H1 (cell line): ENCODE measurements around the gene MDFIC2. TPM values are rescaled to one million over a fixed set of nuclear protein-coding genes. Genes with fewer than 3 reads are reported as not detected.

Experiments
- CHD2 ChIP-seq: IDR thresholded peaks from 2 replicates; pipeline ENCODE4 v1.6.1; 2012; ENCODE audit warnings: low read length, improper control_type of control experiment
- JUN ChIP-seq: IDR thresholded peaks from 2 replicates; pipeline ENCODE4 v1.6.1; 2011; ENCODE audit warnings: low read depth, mild to moderate bottlenecking, improper control_type of control experiment, low read length
- SIX5 ChIP-seq: IDR thresholded peaks from 2 replicates; pipeline ENCODE4 v1.6.1; 2011; ENCODE audit warnings: mild to moderate bottlenecking, low read depth, low read length
- polyA plus RNA-seq, 7 experiments: library from polyadenylated mRNA; depleted of rRNA in 3 of 7; stranded (reverse) in 5 of 7; unstranded in 2 of 7; fragments of >200 nt in 5 of 7; fragments of 200-250 nt in 2 of 7; gene quantifications; 1 replicate in 5 of 7; 2 replicates in 1 of 7; 4 replicates in 1 of 7; pipeline versions ENCODE4 v1.2.1 to v1.2.3, GENCODE V29; 2011 to 2013; ENCODE audit warnings: missing spikeins in 2 of 7, mixed read lengths in 2 of 7
- total RNA-seq: library from RNA; stranded (reverse); fragmentation: NEBNext Ultra II Directional; extraction: Animal tissue kit (Norgen Biotek cat#: 25700); gene quantifications from 2 replicates; pipeline ENCODE4 v1.2.1, GENCODE V29; 2021

MDFIC2 gene
- total and polyA plus RNA-seq, 2 of the 8 experiments (the other 6 are each of a cell fraction or from before 2014, with no cell fraction given) = not detected

- TF ChIP-seq CHD2 = no peak
- no peak for TF ChIP-seq JUN
- no peak for TF ChIP-seq SIX5
These were observed 110.5 kb downstream of the MDFIC2 start (continued) for GRCh38 chr3:70201975-70202374.
